Measurements from ENCODE around the gene ANKH. TPM values are rescaled to one million over a fixed set of nuclear protein-coding genes. Genes with fewer than 3 reads are reported as not detected.

Gene ANKH
- total and polyA plus RNA-seq, 8 donors: 3.6 to 115 (median 14.3) TPM

GRCh38 chr5:14915291-14915952, 43.8 kb upstream of the ANKH start:
- H3K36me3 ChIP-seq: no peaks in the 10 kb centered on the region
- DNase-seq: no peak
- H3K4me3 ChIP-seq: no peak overlapping the region
- H3K9me3 ChIP-seq: no peaks in the 10 kb centered on the region
- H3K4me1 ChIP-seq: no peaks in the 10 kb centered on the region
- whole genome bisulfite sequencing, 5 donors: 68 to 86% (median 80%) methylated on average over 10 of the region's 10 CpGs
- no peaks in the 10 kb centered on the region for H3K27me3 ChIP-seq
- intact Hi-C loops (cut with DNase I; ENCODE audit: low total_unique reads): no loop called here
- no peak overlapping the region for H3K27ac ChIP-seq
- TF ChIP-seq EP300 (IDR thresholded peaks at IDR 0.05): no peak
- TF ChIP-seq POLR2AphosphoS5 (IDR thresholded peaks at IDR 0.05): no peak
- no peak for TF ChIP-seq CTCF (IDR thresholded peaks at IDR 0.05)

DNA sequence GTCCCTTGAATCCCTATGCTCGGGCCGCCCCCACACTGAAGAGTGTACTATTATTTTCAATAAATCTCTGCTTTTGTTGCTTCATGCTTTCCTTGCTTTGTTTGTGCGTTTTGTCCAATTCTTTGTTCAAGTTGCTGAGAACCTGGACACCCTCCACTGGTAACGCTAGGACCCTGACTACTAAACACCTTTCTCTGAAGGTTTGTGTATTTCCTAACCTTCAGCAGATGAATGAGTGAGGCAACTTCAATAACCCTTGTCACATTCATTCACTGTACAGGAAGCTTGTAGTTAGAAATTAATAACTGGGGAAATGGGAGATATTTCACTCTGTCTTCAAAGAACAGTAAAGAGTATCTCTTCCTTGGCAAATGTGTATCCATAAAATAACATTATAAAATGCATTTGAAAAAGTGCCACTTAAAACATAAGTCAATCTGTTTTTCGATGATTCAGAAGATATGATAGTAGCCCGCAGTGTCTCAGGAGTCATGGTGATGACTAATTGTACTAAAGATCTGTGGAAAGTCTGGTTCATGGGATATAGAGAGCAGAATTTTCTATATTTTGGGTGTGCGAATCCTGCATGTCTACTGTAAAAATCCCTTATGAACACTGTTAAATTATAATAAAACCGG, 43.2 kb upstream of the ANKH start:
- no peaks in the 10 kb centered on the region for H3K27me3 ChIP-seq
- DNase-seq: no peak
- H3K4me3 ChIP-seq: no peak overlapping the region
- 86 to 95% (median 88%) methylated on average over 8 of the region's 8 CpGs for WGBS, 5 donors
- H3K36me3 ChIP-seq: no peaks in the 10 kb centered on the region
- no peaks in the 10 kb centered on the region for H3K4me1 ChIP-seq
- TF ChIP-seq CTCF (IDR thresholded peaks at IDR 0.05) (no peak), EP300 (IDR thresholded peaks at IDR 0.05) (no peak), POLR2AphosphoS5 (IDR thresholded peaks at IDR 0.05) (no peak), POLR2A (IDR thresholded peaks at IDR 0.05) (no peak)
- H3K27ac ChIP-seq: no peak overlapping the region
- intact Hi-C loops (cut with DNase I; ENCODE audit: low total_unique reads): no loop called here
- no peaks in the 10 kb centered on the region for H3K9me3 ChIP-seq

GRCh38 chr5:14914193-14914592, 42.6 kb upstream of the ANKH start:
- H3K4me1 ChIP-seq: no peaks in the 10 kb centered on the region
- no peak overlapping the region for H3K4me3 ChIP-seq
- H3K9me3 ChIP-seq: no peaks in the 10 kb centered on the region
- no peak for DNase-seq
- H3K27ac ChIP-seq: no peak overlapping the region
- H3K36me3 ChIP-seq: no peaks in the 10 kb centered on the region
- 88 to 93% (median 91%) methylated on average over 7 of the region's 7 CpGs for WGBS, 5 donors
- intact Hi-C loops (cut with DNase I; ENCODE audit: low total_unique reads): no loop called here
- no peaks in the 10 kb centered on the region for H3K27me3 ChIP-seq
- TF ChIP-seq EP300 (IDR thresholded peaks at IDR 0.05) (no peak), CTCF (IDR thresholded peaks at IDR 0.05) (no peak), POLR2AphosphoS5 (IDR thresholded peaks at IDR 0.05) (no peak), POLR2A (IDR thresholded peaks at IDR 0.05) (no peak)

DNA sequence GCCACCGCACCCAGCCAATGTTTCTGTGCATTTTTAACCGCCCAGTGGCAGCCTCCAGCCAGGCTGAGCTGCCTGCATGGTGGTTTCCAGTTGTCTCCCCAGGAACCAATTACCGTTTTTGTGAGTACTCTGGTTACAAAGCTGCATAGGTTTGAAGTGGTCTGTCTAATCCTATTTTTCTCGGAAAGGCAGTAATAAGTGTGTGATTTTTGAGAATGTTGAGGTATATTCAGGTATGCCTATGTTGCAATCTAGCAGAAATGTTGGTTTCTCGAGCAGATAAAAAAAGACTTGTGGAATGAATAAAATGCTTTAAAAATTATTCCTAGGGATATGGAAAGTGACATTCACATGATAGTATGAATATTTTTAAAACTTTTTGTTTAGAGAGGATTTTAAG, 41.5 kb upstream of the ANKH start:
- Histone ChIP-seq H3K4me1 (no peaks in the 10 kb centered on the region), H3K36me3 (no peaks in the 10 kb centered on the region), H3K27ac (no peak overlapping the region), H3K9me3 (no peaks in the 10 kb centered on the region), H3K27me3 (no peaks in the 10 kb centered on the region), H3K4me3 (no peak overlapping the region)
- 82 to 90% (median 89%) methylated on average over 5 of the region's 5 CpGs for WGBS, 5 donors
- DNase-seq: no peak
- TF ChIP-seq EP300 (IDR thresholded peaks at IDR 0.05) (no peak), CTCF (IDR thresholded peaks at IDR 0.05) (no peak), POLR2AphosphoS5 (IDR thresholded peaks at IDR 0.05) (no peak), POLR2A (IDR thresholded peaks at IDR 0.05) (no peak)
- intact Hi-C loops (cut with DNase I; ENCODE audit: low total_unique reads): no loop called here
